Hematopoietic multipotent progenitor cell treated with erythropoietin and hydrocortisone succinate and interleukin-3 and kit ligand, for 6 days (in vitro differentiated cells): ENCODE measurements around the gene ZNF350.
"Not testable (repeated sequence)": the region's sequence is repeated elsewhere in the genome, so short reads cannot be mapped to it uniquely, and the experiment has no call there.

Experiments used
- DNase-seq: peaks from one replicate; pipeline ENCODE4 v3.0.0-alpha.2; 2015

The ZNF350 gene

DNA sequence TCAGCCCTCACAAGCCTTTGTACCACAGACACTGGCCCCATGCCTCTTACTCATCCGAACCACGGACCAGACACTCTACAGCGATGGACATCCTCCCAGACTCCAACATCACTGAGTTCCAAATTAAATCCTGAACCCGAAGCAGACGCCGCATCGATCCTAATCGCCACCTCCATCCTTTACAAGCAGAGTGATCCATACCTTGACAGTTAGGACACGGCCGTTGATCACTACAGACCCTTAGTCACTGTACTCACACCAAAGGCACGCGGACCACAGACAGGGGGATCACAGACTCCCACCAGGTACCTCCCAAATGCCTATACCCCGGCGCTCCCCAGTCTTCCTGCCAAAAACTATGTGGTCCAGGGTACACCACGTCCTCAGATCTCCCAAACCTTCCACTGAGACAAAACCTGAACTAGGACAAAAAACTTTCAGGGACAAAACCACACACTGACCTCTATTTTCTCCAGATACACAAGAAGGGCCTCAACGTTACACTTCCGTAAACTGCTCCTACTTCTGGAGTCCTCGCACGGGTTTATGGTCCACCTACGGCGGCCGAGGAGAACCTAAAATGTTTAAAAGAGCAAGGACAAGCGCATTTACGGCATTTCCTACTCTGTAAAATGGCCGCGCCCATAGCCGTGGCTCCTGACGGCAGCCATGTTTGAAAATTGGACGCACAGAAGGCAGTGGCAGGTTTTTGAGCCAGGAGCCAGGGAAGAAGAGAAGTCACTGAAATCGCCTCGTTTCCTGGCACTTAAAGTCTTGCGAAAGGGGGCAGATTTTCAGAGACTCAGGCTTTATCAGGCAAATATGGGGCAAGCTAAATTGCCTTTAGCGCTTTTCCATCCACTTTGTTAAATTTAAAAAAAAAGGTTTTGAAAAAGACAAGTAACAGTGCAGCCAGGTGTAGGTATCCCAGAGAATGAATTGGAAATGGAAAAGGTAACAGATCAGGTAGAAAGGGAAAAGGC lies at the start of gene ZNF350:
ZNF350 (minus strand) TSS at position 532 of the 983 bp plus-strand sequence. CDS start 12,480 bp downstream, outside the sequence.
- peak; percentile 97 for DNase-seq

DNA sequence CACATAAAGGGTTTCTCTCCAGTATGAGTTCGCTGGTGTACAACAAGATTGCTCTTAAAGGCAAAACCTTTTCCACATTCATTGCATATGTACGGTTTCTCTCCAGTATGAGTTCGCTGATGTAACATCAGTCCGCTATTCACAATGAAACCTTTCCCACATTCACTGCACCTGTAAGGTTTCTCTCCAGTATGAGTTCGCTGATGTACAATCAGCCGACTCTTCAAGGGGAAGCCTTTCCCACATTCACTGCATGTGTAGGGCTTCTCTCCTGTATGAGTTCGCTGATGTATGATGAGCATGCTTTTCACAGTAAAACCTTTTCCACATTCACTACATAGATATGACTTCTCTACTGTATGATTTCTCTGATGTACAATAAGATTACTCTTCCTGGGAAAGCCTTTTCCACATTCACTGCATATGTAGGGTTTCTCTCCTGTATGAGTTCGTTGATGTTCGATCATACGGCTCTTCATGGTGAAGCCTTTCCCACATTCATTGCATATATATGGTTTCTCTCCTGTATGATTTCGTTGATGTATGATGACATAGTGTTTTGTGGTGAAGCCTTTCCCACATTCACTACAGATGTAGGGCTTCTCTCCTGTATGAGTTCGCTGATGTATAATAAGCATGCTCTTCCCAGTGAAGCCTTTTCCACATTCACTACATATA lies 47.5 kb upstream of the ZNF350 start:
- DNase-seq = no peak

DNA sequence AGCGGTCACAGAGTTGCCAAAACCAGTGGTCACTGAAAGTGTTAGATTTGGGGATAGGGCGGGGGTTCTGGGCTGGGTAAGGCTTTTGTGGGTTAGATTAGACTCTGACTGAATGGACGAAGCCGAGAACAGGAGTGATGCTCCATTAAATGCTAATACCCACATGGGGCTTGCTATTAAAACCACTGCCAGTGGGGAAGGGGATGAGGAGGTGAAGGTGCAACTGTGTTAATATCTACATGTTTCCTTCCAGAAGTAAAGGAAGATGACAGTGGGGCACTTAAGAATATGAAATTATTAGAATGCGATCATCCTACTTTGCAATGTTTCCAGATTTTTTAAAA lies 42.1 kb upstream of the ZNF350 start:
- DNase-seq = no peak

DNA sequence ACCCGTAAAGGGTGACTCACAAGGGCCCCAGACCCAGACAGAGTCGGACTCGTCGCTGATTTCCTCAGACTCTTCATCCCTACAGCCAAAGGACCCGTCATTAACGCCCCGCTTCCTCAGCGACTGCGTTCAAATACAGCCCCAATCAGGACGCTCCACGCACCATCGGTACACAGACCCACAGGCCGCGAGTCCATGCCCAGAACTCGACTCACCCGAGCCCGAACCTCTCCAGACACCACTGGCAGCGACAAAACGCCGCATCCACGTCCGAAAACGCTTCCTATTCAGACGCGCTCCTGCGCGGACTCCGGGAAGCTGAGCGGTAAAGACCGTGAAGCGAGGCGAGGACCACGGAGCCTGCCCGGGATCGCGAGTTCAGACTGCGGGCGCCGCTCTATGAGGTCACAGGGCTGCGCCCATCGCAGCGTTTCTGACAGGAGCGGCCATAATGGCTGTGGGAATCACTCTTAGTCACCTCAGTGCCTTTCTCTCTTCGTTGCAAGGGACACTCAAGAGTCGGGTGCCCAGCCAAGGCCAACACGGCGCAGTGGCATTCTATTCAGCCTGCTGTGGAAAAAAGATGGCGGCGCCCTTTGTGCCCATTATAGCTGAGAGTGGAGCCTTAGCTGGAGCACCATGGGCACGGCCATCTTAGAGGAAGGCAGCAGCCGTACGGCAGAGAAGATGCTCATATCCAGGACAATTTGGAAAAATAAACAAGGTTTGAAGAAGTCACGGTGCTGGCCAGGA lies 41.6 kb upstream of the ZNF350 start, which contains the start of gene ZNF614:
ZNF614 (minus strand) TSS at position 353 of the 753 bp plus-strand sequence. CDS start 2,634 bp downstream, outside the sequence.
- peak; percentile 91 for DNase-seq

DNA sequence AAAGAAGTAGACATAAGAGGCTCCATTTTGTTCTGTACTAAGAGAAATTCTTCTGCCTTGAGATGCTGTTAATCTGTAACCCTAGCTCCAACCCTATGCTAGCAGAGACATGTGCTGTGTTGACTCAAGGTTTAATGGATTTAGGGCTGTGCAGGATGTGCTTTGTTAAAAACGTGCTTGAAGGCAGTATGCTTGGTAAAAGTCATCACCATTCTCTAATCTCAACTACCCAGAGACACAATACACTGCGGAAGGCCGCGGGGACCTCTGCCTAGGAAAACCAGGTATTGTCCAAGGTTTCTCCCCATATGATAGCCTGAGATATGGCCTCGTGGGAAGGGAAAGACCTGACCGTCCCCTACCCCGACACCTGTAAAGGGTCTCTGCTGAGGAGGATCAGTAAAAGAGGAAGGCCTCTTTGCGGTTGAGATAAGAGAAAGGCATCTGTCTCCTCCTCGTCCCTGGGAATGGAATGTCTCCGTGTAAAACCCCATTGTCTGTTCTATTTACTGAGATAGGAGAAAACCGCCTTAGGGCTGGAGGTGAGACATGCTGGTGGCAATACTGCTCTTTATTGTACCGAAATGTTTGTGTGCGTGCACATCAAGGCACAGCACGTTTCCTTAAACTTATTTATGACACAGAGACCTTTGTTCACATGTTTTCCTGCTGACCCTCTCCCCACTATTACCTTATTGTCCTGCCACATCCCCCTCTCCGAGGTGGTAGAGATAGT lies 39.8 kb upstream of the ZNF350 start:
- DNase-seq = not testable (repeated sequence)

DNA sequence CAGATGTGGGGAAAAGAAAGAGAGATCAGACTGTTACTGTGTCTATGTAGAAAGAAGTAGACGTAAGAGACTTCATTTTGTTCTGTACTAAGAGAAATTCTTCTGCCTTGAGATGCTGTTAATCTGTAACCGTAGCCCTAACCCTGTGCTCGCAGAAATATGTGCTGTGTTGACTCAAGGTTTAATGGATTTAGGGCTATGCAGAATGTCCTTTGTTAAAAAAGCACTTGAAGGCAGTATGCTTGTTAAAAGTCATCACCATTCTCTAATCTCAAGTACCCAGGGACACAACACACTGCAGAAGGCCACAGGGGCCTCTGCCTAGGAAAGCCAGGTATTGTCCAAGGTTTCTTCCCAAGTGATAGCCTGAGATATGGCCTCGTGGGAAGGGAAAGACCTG lies 37.8 kb upstream of the ZNF350 start:
- DNase-seq = not testable (repeated sequence)

DNA sequence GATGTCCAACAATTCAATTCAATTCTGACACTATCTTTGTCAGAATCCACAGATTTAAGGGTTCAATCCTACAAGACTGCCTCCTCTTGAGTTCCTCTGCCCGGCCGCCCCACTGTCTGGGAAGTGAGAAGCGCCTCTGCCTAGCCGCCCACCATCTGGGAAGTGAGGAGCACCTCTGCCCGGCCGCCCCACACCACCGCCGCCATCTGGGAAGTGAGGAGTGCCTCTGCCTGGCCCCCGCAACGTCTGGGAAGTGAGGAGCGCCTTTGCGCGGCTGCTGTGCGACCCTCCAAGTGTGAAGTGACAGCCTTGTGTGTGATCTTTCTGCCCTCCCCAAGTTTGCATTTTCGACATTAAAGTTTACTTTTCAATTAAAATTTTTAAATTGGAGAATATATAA lies 35.6 kb upstream of the ZNF350 start:
- DNase-seq = no peak

DNA sequence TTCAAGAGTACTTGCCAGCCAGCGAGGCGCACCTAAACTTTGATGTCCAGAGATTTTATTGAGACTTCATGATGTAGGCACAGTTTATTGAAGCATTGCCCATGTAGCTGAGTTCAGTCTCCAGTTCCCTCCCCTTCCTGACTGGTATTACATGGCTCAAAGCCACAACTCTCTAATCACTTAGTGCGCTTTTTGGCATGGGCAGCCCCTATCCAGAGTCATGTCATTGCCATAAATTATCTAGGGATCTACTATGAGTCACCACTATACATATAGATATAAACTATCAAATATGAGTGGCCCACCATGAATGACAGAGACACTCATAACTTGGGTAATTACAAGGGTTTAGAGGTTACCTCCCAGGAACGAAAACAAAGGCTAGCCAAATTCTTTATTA lies 33.9 kb upstream of the ZNF350 start:
- DNase-seq = no peak

DNA sequence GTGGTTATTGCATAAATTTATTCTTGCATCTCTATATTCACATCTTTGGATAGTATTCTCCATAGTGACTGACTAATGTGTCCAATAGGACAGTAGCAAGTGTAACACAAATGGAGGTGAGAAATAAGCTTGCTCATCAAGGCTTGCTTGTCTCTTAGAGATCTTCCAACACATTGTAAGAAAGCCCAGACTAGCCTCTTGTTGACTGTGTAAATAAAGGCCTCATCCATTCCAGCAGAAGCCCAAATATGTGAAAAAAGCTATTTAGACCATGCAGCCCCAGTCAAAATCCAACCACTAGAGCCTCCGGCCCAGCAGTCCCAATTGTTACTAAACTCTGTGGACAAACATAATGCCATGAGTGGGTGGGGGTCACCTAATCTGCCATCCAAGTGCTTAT lies 24.0 kb upstream of the ZNF350 start:
- no peak for DNase-seq

DNA sequence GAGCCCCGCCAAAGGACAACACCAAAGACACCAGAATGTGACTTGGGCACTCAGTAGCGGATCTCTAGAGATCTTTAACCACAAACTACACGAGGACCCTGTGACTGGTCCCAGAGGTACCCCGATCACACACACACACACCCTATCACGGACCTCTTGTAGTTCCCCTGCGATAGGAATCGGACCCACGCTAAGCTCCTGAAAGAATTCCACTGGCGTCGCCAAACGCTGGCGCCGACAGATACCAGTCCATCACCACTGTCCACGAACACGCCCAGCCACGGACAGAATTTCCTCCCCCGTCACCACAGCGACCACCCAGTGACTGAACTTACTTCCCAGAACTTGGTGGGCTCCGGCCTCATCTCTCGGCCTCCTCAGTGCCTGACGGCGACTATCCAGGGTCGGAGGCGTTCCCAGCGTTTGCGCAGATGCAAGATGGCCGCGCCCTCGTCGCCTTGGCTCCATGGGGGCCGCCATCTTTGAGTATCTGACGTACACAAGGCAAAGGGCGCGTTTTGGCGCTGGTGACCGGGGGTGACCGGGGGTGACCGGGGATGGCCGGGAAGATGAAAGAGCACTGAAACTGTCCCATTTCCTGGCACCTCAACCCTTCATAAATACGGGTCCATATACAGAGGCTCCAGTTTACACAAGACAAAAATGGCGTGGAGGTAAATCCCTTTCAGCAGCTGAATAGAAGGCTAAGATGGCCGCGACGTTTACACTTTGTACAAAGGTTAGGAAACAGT lies 21.3 kb upstream of the ZNF350 start, which contains the start of gene ZNF615:
ZNF615 (minus strand) TSS at position 406 of the 752 bp plus-strand sequence. CDS start 4,500 bp downstream, outside the sequence.
- DNase-seq = peak; percentile 95

DNA sequence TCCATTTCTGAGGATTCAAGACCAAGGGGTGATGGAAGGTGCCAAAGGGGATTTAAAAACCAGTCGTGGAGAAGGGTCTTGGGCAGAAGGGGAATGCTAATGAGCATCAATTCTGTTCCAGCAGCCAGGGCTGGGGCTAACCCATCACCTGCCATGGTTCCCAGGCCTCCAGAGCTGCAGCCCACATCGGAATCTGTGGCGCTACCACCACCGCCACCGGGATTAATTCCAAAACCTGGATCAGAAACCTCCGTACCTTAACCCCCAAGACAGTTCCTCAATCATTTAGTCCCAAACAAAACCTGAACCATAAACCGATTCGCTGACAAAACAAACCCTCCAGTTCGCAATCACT lies 20.8 kb upstream of the ZNF350 start:
- no peak for DNase-seq

DNA sequence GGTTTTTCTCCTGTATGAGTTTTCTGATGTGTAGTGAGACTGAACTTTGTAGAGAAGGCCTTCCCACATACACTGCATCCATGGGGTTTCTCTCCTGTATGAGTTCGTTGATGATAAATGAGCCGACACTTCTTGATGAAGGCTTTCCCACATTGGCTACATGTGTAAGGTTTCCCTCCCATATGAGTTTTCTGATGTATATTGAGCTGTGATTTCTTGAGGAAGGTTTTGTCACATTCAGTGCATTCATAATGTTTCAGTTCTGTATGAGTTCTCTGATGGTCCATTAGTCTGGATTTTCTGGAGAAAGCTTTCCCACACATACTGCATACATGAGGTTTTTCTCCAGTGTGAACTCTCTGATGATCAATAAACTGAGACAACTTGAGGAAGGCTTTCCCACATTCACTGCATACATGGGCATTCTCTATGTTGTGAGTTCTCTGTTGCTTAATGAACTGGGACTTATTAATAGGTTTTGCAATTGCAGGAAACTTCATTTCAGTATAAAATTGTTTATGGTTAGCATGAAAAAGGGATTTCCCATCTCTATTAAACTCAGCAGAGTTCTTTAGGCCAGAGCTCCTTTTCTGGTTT lies 7.5 kb upstream of the ZNF350 start:
- no peak for DNase-seq

DNA sequence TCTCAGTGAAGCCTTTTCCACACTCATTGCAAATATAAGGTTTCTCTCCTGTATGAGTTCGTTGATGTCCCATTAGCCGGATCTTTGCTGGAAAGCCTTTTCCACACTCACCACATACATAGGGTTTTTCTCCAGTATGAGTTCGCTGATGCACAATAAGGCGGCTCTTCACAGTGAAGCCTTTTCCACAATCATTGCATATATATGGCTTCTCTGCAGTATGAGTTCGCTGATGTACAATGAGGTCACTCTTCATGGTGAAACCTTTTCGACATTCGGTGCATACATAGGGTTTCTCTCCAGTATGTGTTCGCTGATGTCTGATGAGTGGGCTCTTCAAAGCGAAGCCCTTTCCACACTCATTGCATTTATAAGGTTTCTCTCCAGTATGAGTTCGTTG lies 6.8 kb upstream of the ZNF350 start:
- no peak for DNase-seq

DNA sequence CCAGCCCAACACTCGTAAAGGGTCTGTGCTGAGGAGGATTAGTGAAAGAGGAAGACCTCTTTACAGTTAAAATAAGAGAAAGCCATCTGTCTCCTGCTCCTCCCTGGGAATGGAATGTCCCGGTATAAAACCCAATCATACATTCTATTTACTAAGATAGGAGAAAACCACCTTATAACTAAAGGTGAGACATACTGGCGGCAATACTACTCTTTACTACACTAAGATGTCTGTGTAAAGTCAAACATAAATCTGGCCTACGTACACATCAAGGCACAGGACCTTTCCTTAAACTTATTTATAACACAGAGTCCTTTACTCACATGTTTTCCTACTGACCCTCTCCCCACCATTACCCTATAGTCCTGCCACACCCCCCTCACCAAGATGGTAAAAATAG lies 3.3 kb downstream of the ZNF350 start:
- no peak for DNase-seq

DNA sequence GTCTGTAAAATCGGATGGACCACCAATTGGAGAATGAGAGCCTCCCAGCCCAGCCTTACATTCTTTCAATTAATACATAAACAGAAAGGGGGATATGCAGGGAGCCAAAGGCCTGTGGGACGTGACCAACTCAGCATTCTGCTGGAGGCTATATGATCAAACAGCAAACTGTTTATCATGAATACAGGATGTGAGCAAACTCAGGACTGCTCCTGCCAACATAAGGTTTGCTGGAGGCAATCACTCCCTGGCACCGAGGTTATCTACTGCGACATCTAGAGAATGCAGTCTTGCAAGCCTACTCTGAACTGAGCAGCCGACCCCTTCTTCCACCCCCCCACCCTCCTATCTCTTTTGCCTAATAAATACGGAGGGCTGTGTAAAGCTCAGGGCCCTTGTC lies 5.7 kb downstream of the ZNF350 start:
- DNase-seq = not testable (repeated sequence)

DNA sequence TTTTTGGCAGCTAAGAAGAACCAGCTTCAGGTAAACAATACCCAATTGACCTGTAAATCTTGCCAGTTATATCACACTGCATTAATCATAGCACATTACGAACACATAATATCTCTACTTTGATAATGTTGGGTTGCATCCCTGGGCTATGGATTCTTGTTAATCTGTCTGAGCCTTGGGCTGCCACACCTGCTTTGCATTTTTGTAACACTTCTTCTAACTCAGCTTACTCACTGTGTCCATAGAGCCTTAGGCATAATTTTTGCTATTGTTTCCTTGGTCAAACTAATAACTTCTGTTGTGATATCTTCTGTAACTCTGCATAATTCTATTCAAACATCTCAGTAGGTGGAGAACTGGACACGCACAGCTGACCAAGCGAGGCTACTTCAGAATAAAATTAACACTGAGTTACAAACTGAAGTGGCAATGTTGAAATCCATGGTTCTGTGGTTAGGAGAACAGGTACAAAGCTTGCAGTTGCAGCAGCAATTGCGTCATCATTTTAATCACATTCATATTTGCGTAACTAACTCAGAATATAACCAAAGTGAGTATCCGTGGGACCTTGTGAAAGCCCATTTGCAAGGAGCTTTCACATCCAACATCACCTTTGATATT lies 6.4 kb downstream of the ZNF350 start:
- DNase-seq = peak; percentile 36

DNA sequence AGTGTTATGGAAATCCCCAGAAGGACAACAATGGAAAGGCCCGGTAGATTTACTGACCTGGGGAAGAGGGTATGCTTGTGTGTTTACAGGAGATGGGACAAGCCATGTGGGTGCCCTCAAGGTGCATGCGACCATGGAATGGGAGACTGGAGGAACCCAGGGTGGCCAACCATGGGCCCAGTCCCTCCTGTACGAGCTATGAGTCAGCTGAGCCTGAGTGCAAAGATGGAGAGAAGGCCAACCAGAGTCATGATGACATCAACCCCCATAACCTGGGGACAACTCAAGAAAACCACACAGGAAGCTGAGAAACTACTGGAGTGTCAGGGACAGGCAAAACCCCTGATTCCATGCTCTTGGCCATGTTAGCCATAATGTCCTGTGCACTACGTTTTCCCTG lies 7.8 kb downstream of the ZNF350 start:
- no peak for DNase-seq

DNA sequence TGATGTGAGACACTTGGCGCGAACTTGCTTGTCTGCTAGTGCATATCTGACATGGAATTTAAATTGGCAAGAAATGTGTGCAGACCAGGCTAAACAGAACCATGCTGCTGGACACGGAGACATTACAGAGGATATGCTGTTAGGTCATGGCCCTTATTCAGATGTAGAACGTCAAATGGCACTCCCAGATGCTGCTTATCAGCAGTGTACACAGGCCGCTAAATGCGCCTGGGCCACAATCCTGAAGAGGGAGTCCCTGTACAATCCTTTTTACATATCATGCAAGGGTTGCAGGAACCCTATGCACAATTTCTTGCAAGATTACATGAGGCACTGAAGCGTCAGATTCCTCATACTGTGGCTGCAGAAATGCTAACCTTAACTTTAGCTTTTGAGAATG lies 9.3 kb downstream of the ZNF350 start:
- no peak for DNase-seq

DNA sequence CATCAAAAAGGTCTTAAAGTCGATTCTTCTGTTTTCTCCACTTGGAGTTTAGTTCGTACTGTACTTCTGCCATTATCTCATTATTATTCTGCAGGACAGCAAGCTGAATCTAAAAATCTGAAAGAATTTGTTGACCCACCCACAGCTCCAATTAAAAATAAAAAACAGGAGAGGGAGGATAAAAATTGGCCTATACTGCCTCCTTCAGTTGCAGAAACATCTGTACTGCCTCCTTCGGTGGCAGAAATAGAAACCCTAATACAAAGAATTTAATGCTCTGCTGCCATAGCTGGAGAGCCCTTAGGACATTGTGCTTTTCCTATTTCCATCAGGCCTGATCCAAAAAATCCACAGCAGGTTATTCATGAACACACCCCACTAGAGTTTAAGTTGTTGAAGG lies 9.8 kb downstream of the ZNF350 start:
- no peak for DNase-seq

DNA sequence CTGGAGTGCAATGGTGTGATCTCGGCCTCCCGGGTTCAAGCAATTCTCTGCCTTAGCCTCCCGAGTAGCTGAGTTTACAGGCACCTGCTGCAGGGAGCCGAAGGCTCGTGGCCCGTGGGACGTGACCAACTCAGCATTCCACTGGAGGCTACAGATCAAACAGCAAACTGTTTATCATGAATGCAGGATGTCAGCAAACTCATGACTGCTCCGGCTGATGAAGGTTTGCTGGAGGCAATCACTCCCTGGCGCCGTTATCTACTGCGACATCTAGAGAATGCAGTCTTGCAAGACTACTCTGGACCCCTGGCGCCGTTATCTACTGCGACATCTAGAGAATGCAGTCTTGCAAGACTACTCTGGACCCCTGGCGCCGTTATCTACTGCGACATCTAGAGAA lies 10.9 kb downstream of the ZNF350 start:
- not testable (repeated sequence) for DNase-seq

DNA sequence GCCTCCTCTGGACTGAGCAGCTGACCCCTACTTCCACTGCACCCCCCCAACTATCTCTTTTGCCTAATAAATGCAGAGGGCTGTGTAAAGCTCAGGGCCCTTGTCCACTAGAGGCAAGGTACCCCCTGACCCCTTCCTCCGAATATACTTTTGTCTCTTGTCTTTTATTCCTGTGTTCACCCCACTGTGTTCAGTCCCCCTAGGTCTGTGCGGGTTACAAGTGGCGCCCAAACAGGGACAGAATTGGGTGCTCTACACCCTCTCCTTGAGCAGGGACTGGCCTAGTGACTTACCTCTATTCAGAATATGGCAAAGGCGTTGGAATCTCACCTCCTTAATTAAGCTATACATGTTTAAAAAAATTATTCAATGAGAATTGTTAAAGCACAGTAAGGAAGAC lies 15.0 kb downstream of the ZNF350 start:
- DNase-seq = peak; percentile 15
